GM12891 (cell line): ENCODE data around the gene PLEKHA5.

Source experiments
- POLR2AphosphoS5 ChIP-seq: IDR thresholded peaks from 2 replicates; pipeline ENCODE4 v1.6.1; 2011; ENCODE audit warnings: low read depth, low read length, control low read depth
- TAF1 ChIP-seq: IDR thresholded peaks from 2 replicates; pipeline ENCODE4 v1.6.1; 2011; ENCODE audit warnings: low read depth, low read length, control low read depth

- no peak for TF ChIP-seq TAF1
- no peak for TF ChIP-seq POLR2AphosphoS5
These were observed 122.1 kb downstream of the PLEKHA5 start for GRCh38 chr12:19251481-19252132.
